Activated T-cell treated with anti-CD3 and anti-CD28 coated beads, Interleukin-2, amount 50 U/mL, for 4 hours (primary cell): ENCODE data around the gene USP30. TPM values are rescaled to one million over a fixed set of nuclear protein-coding genes. Genes with fewer than 3 reads are reported as not detected.
"Not testable (repeated sequence)": the region's sequence is repeated elsewhere in the genome, so short reads cannot be mapped to it uniquely, and the experiment has no call there.

Experiments
- ATAC-seq, 2 donors: fragments of 200-7000 bp; cut with Tn5 transposase; one replicate each; pipeline ENCODE4 v1.10.0; 2021
- DNase-seq: peaks from one replicate; pipeline ENCODE4 v3.0.0-alpha.2; 2020
- H3K27me3 Mint-ChIP-seq: one replicate; pipeline ENCODE4 v1.8.0; 2021; ENCODE audit warnings: low read depth, mixed read lengths
- H3K36me3 Mint-ChIP-seq: one replicate; pipeline ENCODE4 v1.8.0; 2022; ENCODE audit warnings: mixed read lengths; ENCODE audit not compliant: insufficient read depth
- H3K4me1 Mint-ChIP-seq: one replicate; pipeline ENCODE4 v1.8.0; 2021; ENCODE audit warnings: low read depth, mixed read lengths
- H3K4me3 Mint-ChIP-seq: one replicate; pipeline ENCODE4 v1.8.0; 2021; ENCODE audit warnings: mild to moderate bottlenecking, moderate library complexity, mixed read lengths
- H3K9me3 Mint-ChIP-seq: one replicate; pipeline ENCODE4 v1.8.0; 2021; ENCODE audit warnings: mixed read lengths
- total RNA-seq, 3 donors: library from RNA; stranded (reverse); gene quantifications; one replicate each; pipeline ENCODE4 v1.2.1, GENCODE V29; 2021

The USP30 gene, protein sequence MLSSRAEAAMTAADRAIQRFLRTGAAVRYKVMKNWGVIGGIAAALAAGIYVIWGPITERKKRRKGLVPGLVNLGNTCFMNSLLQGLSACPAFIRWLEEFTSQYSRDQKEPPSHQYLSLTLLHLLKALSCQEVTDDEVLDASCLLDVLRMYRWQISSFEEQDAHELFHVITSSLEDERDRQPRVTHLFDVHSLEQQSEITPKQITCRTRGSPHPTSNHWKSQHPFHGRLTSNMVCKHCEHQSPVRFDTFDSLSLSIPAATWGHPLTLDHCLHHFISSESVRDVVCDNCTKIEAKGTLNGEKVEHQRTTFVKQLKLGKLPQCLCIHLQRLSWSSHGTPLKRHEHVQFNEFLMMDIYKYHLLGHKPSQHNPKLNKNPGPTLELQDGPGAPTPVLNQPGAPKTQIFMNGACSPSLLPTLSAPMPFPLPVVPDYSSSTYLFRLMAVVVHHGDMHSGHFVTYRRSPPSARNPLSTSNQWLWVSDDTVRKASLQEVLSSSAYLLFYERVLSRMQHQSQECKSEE
- 10 to 100 TPM in 1 of 3 donors, 1 to 10 TPM in 2; 5.6 to 11.5 (median 8.6) TPM for total RNA-seq

DNA sequence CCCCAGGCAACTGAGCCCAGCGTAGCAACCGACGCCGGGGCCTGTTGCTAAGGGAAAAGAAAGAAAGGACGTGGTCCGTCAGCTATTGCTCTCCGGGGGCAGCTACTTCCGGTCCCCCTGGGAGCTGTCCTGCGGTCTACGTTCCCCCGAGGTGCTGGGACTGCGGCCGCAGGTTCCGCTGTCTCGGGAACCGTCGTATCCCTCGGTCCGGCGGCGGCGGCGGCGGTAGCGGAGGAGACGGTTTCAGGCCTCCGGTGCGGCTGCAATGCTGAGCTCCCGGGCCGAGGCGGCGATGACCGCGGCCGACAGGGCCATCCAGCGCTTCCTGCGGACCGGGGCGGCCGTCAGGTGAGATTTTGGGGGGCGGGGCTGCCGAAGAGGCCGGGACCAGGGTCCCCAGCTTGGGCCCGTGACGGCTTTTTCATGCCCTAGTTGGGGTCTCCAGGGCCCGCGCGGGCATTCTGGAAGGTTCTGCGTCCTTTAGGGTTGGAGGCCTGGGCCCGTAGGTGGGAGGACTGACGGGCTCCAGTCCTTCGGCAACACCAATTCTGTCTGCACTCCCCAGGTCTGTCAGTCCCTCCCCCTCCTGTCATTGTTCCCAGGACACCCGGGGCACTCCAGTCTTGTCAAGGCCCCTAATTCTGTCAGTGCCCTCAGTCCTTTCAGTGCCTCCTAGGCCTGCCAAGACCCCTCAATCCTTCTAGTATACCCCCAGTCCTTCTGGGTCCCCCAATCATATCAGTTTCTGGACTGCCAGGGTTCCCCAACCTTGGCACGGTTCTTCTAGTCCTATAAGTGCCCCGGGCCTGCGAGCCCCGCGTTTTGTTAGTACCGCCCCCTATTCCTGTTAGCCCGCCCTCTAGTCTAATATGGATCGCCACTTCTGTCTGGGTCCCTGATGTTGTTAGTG, at the start of gene USP30:
TSS of gene USP30 (plus strand) at position 163 of the 910 bp plus-strand sequence. CDS start at position 266, 103 bp downstream.
- no peaks in the 10 kb centered on the region for H3K9me3 Mint-ChIP-seq
- DNase-seq (peak; percentile 80), ATAC-seq (peak; percentile 82 to 86)
- H3K4me1 Mint-ChIP-seq: peaks cover 14% of the 10 kb centered on the region
- peaks cover 14% of the 10 kb centered on the region for H3K36me3 Mint-ChIP-seq
- H3K4me3 Mint-ChIP-seq: peak within 1 kb of the TSS; percentile 95
- no peaks in the 10 kb centered on the region for H3K27me3 Mint-ChIP-seq

DNA sequence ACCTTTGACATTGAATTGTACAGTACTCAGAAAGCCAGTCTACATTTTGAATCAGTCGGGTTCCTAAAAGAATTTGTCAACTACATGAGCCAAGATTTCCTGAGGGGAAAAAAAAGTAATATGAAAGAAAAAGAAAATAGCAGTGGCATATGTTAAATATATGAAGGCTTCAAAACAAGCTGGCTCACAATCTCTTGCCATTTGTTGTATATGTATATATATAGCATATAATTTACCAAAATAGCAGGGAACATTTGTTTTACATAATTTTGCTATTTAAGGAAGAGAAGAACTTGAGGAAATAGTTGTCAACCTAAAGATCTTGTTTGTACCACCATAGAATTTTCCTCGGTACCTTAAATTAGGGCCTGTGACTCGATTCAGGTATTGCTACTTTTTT, 48.4 kb upstream of the USP30 start:
- ATAC-seq (no peak), DNase-seq (no peak)
- Mint-ChIP-seq H3K9me3 (no peaks in the 10 kb centered on the region), H3K27me3 (peaks cover 3% of the 10 kb centered on the region), H3K36me3 (no peaks in the 10 kb centered on the region), H3K4me3 (no peak overlapping the region), H3K4me1 (no peaks in the 10 kb centered on the region)

GRCh38 chr12:109009766-109010165, 42.6 kb upstream of the USP30 start:
- no peak overlapping the region for H3K4me3 Mint-ChIP-seq
- H3K27me3 Mint-ChIP-seq: peaks cover 9% of the 10 kb centered on the region
- no peaks in the 10 kb centered on the region for H3K36me3 Mint-ChIP-seq
- H3K9me3 Mint-ChIP-seq: no peaks in the 10 kb centered on the region
- DNase-seq (no peak), ATAC-seq (no peak)
- no peaks in the 10 kb centered on the region for H3K4me1 Mint-ChIP-seq

DNA sequence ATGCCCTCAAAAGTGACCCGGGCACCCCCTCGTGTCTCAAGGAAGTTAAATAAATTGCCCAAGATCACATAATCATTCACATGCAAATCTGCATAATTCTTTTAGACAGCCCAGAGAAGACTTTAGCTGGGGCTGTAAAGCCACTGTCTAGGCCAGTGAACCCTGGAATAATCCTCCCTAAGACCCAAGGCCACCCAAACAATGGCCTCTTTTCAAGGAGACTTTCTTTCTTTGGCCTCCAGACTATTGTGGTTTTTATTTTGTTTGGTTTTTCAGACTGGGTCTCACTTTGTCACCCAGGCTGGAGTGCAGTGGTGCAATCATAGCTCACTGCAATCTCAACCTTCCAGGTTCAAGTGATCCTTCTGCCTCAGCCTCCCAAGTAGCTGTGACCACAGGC, 42.1 kb upstream of the USP30 start:
- Mint-ChIP-seq H3K4me3 (no peak overlapping the region), H3K4me1 (no peaks in the 10 kb centered on the region), H3K9me3 (no peaks in the 10 kb centered on the region), H3K27me3 (peaks cover 13% of the 10 kb centered on the region), H3K36me3 (no peaks in the 10 kb centered on the region)
- DNase-seq: no peak
- ATAC-seq: no peak

DNA sequence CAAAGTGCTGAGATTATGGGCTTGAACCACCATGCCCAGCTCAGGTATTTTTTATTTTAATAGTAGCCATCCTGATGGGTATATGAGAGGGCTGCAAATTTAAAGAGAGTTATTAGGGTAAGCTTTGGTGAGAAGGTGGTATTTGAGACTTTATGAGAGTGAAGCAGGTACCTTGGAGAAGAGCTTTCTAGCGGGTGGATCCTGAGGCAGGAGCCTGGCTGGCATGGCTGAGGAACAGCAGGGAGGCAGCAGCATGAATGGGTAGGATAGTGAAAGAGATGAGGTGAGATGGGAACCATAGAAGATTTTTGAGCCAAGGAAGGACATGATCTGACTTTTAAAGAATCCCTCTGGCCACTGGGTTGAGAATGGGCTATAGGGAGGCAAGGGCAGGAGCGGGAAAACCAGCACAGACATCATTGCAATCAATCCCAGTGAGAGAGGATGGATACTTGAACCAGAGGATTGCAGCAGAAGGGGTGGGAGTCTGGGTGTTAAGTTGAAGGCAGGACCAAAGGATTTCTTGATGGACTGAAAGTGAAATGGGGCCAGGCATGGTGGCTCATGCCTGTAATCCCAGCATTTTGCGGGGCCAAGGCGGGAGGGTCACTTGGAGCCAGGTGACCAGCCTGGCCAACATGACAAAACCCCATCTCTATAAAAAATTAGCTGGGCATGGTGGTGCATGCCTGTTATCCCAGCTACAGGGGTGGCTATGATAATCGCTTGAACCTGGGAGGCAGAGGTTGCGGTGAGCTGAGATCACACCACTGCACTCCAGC, 37.2 kb upstream of the USP30 start:
- ATAC-seq: no peak
- no peak for DNase-seq

DNA sequence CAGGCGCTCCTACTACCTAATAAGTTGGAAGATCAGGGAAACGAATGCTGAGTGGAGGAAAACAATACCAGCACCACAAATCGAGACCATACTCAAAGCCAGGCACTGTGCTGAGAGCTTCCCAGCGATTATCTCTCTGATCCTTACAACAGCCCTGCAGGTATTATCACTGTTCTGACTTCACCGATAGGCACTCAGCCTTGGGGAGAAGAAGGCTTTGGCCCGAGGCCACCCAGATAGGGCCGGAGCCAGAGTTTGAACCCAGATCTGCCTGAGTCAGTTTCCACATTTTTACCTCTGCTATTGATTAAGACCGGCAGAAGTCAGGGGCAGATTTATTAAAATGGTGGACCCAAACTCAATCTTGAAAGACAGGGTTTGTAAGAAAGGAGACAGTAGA, 36.4 kb upstream of the USP30 start:
- peaks cover 33% of the 10 kb centered on the region for H3K27me3 Mint-ChIP-seq
- no peaks in the 10 kb centered on the region for H3K36me3 Mint-ChIP-seq
- peaks cover 2% of the 10 kb centered on the region for H3K4me1 Mint-ChIP-seq
- DNase-seq: no peak
- H3K4me3 Mint-ChIP-seq: no peak overlapping the region
- H3K9me3 Mint-ChIP-seq: no peaks in the 10 kb centered on the region
- no peak for ATAC-seq

More for the DNA sequence above, 37.2 kb upstream of the USP30 start:
- Mint-ChIP-seq H3K4me1 (no peaks in the 10 kb centered on the region), H3K36me3 (no peaks in the 10 kb centered on the region), H3K27me3 (peaks cover 25% of the 10 kb centered on the region), H3K9me3 (no peaks in the 10 kb centered on the region), H3K4me3 (no peak overlapping the region)

DNA sequence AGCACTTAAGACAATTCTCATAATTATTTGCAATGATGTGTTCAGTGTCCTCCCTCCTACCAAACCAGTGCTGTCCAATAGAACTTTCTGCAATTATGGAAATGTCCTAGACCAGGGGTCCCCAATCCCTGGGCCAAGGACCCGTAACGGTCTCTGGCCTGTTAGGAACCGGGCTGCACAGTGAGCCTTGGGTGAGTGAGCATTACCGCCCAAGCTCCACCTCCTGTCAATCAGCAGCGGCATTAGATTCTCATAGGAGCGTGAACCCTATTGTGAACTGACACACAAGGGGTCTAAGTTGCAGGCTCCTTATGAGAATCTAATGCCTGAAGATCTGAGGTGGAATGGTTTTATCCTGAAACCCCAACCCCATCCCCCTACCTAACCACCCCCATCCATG, 35.4 kb upstream of the USP30 start:
- no peaks in the 10 kb centered on the region for H3K9me3 Mint-ChIP-seq
- H3K4me3 Mint-ChIP-seq: no peak overlapping the region
- H3K27me3 Mint-ChIP-seq: peaks cover 35% of the 10 kb centered on the region
- H3K4me1 Mint-ChIP-seq: peaks cover 2% of the 10 kb centered on the region
- no peaks in the 10 kb centered on the region for H3K36me3 Mint-ChIP-seq
- DNase-seq (no peak), ATAC-seq (no peak)

DNA sequence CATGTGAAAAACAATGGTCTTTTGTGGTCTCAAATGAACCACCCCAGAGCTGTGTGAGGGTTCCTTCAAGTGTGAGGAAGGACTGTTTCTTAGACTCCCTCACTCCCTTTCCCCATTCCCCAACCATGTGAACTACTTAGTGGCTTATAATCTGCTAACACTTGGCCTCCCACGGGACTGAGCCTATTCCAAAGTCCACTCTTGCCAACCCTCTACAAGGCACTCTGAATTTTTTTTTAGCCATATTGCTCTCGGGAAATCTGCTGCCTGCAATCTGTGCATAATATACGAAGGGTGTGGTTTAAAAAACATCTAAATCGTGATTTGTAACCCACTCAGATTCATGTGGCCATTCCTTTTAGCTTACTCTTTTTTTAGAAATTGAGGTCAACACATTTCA, 34.1 kb upstream of the USP30 start:
- H3K4me1 Mint-ChIP-seq: peaks cover 2% of the 10 kb centered on the region
- no peak for ATAC-seq
- no peaks in the 10 kb centered on the region for H3K9me3 Mint-ChIP-seq
- H3K4me3 Mint-ChIP-seq: no peak overlapping the region
- peaks cover 43% of the 10 kb centered on the region for H3K27me3 Mint-ChIP-seq
- DNase-seq: no peak
- H3K36me3 Mint-ChIP-seq: no peaks in the 10 kb centered on the region

DNA sequence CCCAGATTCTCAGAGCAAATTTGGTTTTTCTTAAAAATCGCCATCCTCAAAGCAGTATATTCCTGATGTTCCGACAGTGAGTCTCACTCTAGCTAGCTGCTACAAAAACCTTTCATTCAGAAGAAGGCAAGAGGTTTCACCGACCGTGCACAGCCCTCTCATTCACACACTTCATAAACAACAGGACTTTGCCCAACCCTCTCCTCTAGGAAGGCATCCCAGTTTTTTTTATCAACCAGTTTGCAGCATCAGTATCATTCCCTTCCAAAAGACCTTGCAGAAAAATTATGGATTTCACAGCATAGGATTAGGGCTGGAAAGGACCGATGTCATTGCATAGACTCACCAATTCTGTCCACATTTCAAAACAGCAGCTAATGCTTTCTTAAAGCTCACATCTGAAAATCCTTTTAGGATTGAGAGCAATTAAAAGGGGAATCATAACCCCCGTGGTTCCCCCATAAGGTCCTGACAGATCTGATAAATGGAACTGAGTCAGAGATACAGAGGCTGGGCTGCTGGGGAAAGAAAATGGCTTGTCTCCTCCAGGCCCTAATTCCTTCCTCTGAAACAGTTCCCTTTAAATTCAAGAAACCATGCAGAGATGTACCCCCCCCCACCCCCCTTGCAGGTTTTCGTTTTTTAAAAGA, 32.1 kb upstream of the USP30 start:
- Mint-ChIP-seq H3K27me3 (peaks cover 44% of the 10 kb centered on the region), H3K4me1 (peaks cover 2% of the 10 kb centered on the region), H3K4me3 (no peak overlapping the region), H3K36me3 (no peaks in the 10 kb centered on the region), H3K9me3 (no peaks in the 10 kb centered on the region)
- DNase-seq: no peak
- ATAC-seq: no peak

DNA sequence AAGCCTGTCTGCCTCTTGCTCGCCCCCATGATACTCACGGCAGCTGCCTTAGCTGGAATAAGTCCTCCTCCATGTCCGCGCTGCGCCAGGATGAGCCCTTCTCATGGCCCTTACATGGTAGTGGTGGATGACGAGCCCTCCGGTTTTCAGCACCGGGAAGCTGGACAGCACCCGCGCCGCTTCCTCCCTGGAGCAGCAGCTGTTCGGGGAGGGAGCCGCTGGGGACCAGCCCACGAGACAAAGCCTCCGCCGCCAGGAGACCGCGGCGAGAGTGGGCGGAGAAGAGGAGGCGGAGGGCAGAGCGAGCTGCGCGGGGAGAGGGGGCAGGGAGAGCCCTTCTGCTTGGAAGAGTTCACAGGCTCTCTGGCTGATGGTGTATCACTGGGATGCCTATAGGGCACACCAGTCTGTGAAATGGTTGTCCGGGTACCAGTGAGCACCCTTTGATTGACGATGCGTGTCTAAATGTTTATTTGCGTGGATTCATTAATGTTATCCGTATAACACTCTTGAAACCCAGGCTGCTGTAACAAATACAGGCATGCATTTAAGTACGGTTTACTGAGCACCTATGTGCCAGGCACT, 31.5 kb upstream of the USP30 start, which contains the start of gene SVOP:
TSS of gene SVOP (minus strand) at position 273 of the 585 bp plus-strand sequence. CDS start at position 73, 200 bp downstream.
- no peak within 1 kb of the TSS for H3K4me3 Mint-ChIP-seq
- ATAC-seq (peak in 1 of 2 donors; percentile 37), DNase-seq (peak; percentile 5)
- H3K27me3 Mint-ChIP-seq: peaks cover 44% of the 10 kb centered on the region
- no peaks in the 10 kb centered on the region for H3K36me3 Mint-ChIP-seq
- no peaks in the 10 kb centered on the region for H3K9me3 Mint-ChIP-seq
- H3K4me1 Mint-ChIP-seq: peaks cover 2% of the 10 kb centered on the region

DNA sequence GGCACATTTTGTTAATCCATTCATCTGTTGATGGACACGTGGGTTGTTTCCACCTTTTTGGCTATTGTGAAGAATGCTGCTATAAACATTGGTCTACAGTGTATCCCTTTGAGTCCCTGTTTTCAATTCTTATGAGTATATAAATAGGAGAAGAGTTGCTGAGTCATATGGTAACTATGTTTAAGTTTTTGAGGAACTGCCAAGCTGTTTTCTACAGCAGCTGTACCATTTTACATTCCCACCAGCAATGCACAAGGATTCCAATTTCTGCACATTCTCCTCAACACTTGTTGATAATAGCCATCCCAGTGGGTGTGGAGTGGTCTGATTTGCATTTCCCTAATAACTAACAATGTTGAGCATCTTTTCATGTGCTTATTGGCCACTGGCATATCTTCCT, 24.6 kb upstream of the USP30 start:
- DNase-seq (no peak), ATAC-seq (no peak)
- H3K4me1 Mint-ChIP-seq: no peaks in the 10 kb centered on the region
- peaks cover 22% of the 10 kb centered on the region for H3K27me3 Mint-ChIP-seq
- H3K4me3 Mint-ChIP-seq: no peak overlapping the region
- no peaks in the 10 kb centered on the region for H3K9me3 Mint-ChIP-seq
- no peaks in the 10 kb centered on the region for H3K36me3 Mint-ChIP-seq

DNA sequence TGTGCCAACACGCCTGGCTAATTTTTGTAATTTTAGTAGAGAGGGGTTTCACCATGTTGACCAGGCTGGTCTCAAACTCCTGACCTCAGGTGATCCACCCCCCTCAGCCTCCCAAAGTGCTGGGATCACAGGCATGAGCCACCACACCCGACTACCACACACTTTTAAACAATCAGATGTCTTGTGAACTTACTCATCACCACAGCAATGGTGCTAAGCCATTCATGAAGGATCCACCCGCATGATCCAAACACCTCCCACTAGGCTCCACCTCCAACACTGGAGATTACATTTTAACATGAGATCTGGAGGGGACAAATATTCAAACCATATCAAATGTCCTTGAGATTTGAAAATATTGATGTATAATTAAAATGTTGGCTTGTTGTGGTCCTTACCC, 23.8 kb upstream of the USP30 start:
- ATAC-seq, DNase-seq, H3K36me3 Mint-ChIP-seq, H3K4me1 Mint-ChIP-seq, H3K9me3 Mint-ChIP-seq, H3K4me3 Mint-ChIP-seq: not testable (repeated sequence)
- H3K27me3 Mint-ChIP-seq: peaks cover 19% of the 10 kb centered on the region

DNA sequence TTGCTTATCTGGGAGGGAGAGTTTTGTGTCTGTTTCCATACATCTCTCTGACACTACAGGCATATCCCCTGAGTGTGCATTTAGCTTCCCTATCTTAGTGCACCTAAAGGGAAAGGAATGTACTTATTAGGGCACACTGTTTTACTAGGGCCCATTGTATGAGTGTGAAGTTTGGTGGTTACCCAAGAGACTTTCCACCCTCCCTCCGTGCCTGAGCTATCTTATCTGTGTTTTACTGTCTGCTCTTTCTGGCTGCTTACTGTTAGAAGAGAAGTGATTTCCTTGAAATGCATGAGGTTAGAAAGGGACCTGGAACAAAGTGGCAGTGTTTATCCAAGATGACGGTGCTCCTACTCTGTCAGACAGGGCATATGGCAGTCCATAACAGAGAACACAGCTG, 23.0 kb upstream of the USP30 start:
- H3K9me3 Mint-ChIP-seq: no peaks in the 10 kb centered on the region
- no peak overlapping the region for H3K4me3 Mint-ChIP-seq
- no peak for ATAC-seq

More for the DNA sequence above, 23.0 kb upstream of the USP30 start:
- Mint-ChIP-seq H3K36me3 (no peaks in the 10 kb centered on the region), H3K4me1 (no peaks in the 10 kb centered on the region), H3K27me3 (peaks cover 14% of the 10 kb centered on the region)
- no peak for DNase-seq
